Hair follicular keratinocyte (primary cell): ENCODE measurements around the gene SPINT4. TPM values are rescaled to one million over a fixed set of nuclear protein-coding genes. Genes with fewer than 3 reads are reported as not detected.

Experiments
- total RNA-seq: library from RNA; depleted of rRNA; stranded (reverse); fragments of >200 nt; gene quantifications from 2 replicates; pipeline ENCODE4 v1.2.3, GENCODE V29; 2015

SPINT4 gene
- not detected in 2 replicates for total RNA-seq

DNA sequence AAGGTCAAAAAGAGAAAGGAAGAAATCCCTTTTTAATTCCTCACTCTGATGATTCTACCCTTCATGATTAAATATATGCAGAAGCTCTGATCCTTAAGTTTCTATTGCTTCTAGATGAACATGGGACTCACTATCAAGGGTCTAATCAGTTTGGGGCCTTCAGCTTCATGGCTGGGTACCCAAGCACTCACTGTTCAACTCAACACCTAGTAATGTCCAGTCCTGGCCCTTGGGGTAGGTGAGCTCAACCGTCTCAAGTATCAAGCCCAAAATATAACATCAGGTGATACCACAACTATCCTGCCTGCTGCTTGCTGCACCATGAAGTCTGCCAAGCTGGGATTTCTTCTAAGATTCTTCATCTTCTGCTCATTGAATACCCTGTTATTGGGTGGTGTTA is at the start of gene SPINT4:
Gene SPINT4 (plus strand): TSS at position 301 of the 400 bp plus-strand sequence. CDS start 21 bp downstream, at position 322.

DNA sequence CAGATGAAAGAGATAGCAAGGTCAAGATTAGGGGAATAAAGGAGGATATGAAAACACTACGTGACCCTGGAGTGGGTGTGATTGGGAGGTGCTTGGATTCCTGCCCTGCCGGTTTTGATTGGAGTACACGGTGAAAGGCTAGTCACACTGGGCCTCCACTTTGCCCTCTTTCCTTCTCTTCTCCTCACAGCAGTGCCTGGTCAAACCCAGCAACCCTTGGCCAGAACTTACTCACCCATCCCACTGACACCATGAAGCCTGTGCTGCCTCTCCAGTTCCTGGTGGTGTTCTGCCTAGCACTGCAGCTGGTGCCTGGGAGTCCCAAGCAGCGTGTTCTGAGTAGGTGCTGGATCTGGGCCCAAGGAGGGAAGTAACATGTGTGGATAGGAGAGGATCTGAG is 20.3 kb upstream of the SPINT4 start, which contains the start of gene WFDC13:
Gene WFDC13 (plus strand): TSS at position 166 of the 400 bp plus-strand sequence. CDS start 86 bp downstream, at position 252.

DNA sequence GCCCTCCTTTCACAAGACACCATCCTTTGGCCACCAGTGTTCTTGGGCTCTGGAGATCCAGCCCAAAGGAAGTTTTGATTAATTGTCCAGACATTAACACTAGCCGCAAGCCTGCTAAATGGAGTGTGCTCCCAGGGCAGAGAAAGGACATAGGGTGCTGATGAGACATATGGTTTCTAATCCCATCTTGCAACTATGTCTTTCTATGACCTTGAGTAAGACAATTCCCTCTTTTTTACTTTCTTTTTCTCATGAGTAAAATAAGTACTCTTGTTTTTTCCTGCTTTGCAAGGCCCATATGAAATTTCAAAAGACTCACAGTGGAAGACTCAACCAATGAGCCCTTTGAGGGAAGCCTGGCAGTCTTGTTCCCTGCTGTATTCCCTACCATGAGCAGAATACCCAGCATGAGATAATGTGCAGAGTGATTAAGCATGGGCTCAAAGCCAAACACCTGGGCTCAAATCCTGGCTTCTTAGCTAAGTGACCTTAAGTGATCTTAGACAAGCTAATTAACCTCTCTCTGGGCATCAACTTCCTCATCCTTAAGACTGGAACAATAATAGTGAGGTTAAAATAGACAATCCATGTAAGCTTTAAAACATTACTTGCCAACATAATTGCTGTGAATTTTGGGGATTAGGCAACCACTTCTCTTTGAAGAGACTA is 17.0 kb upstream of the SPINT4 start, which contains the start of gene WFDC10B:
Gene WFDC10B (minus strand): TSS at position 51 of the 669 bp plus-strand sequence. CDS start 19,027 bp downstream, outside the sequence.

Other genes with a start within 250 kb of the SPINT4 start
- gene SPINT3, start 206.7 kb upstream of the SPINT4 start, total RNA-seq, result not detected in 2 replicates
- not detected in 2 replicates for gene WFDC6, start 182.9 kb upstream of the SPINT4 start, total RNA-seq
- gene EPPIN, start 174.9 kb upstream of the SPINT4 start, total RNA-seq, result not detected in 2 replicates
- not detected in 2 replicates for gene WFDC8, start 143.1 kb upstream of the SPINT4 start, total RNA-seq
- gene WFDC10A, start 92.6 kb upstream of the SPINT4 start, total RNA-seq, result not detected in 2 replicates
- not detected in 2 replicates for gene WFDC9, start 91.1 kb upstream of the SPINT4 start, total RNA-seq
- not detected in 2 replicates for gene WFDC11, start 52.1 kb upstream of the SPINT4 start, total RNA-seq
- not detected in 2 replicates for gene WFDC13, start 20.3 kb upstream of the SPINT4 start, total RNA-seq
- not detected in 2 replicates for gene WFDC10B, start 17.3 kb upstream of the SPINT4 start, total RNA-seq
- not detected in 2 replicates for gene WFDC3, start 69.5 kb downstream of the SPINT4 start, total RNA-seq
- gene DNTTIP1, start 69.6 kb downstream of the SPINT4 start, total RNA-seq, result 10.6 and 11.9 TPM in 2 replicates
- gene UBE2C, start 90.3 kb downstream of the SPINT4 start, total RNA-seq, result 57.3 and 146 TPM in 2 replicates
- not detected in 2 replicates for gene TNNC2, start 105.0 kb downstream of the SPINT4 start, total RNA-seq
- gene SNX21, start 111.5 kb downstream of the SPINT4 start, total RNA-seq, result 14.5 and 19.3 TPM in 2 replicates
- gene ACOT8, start 135.0 kb downstream of the SPINT4 start, total RNA-seq, result 41.1 and 59.1 TPM in 2 replicates
- gene ZSWIM3, start 135.3 kb downstream of the SPINT4 start, total RNA-seq, result 2.7 and 3.2 TPM in 2 replicates
- 4.4 and 7.3 TPM in 2 replicates for gene ZSWIM1, start 158.9 kb downstream of the SPINT4 start, total RNA-seq
- gene SPATA25, start 165.3 kb downstream of the SPINT4 start, total RNA-seq, result not detected in 2 replicates
- gene NEURL2, start 168.9 kb downstream of the SPINT4 start, total RNA-seq, result 1.7 and 3.4 TPM in 2 replicates
- gene CTSA, start 169.0 kb downstream of the SPINT4 start, total RNA-seq, result 22.9 and 26.6 TPM in 2 replicates
- gene PLTP, start 189.8 kb downstream of the SPINT4 start, total RNA-seq, result 123 and 157 TPM in 2 replicates
- 14.2 and 14.9 TPM in 2 replicates for gene PCIF1, start 212.3 kb downstream of the SPINT4 start, total RNA-seq
- gene ZNF335, start 249.9 kb downstream of the SPINT4 start, total RNA-seq, result 11.1 and 12.6 TPM in 2 replicates